SK-N-SH (cell line): ENCODE measurements around the gene GAS6. TPM values are rescaled to one million over a fixed set of nuclear protein-coding genes. Genes with fewer than 3 reads are reported as not detected.
"Not testable (repeated sequence)": the region's sequence is repeated elsewhere in the genome, so short reads cannot be mapped to it uniquely, and the experiment has no call there.

ENCODE experiments used
- CTCF ChIA-PET: fragments of 300-600, 350-600 bp; formaldehyde crosslinking; extraction: SDS; loops from one replicate; lab custom pipeline; 2021; lab: Yijun Ruan, JAX
- POLR2A ChIA-PET: fragments of 350-600 bp; sonication (Branson Sonifier 250); formaldehyde crosslinking; extraction: SDS; loops from one replicate; lab custom pipeline; 2020; ENCODE audit warnings: antibody characterized with exemption, inconsistent platforms; lab: Yijun Ruan, JAX
- DNase-seq: peaks from one replicate; pipeline ENCODE4 v3.0.0; 2012
- H2AFZ ChIP-seq: fragments of 200-600 bp; sonication (generic); 2 replicates; pipeline ENCODE4 v1.8.1; 2016; ENCODE audit warnings: antibody characterized with exemption, mild to moderate bottlenecking, low read depth
- H3F3A ChIP-seq: fragments of 200-600 bp; sonication (generic); replicated peaks from 2 replicates; pipeline ENCODE3; 2016; ENCODE audit warnings: antibody characterized with exemption, mild to moderate bottlenecking; ENCODE audit not compliant: insufficient read depth
- H3K27ac ChIP-seq, 2 experiments: fragments of 200-500 bp in 1 of 2; fragments of 200-600 bp in 1 of 2; sonication (Bioruptor generic) in 1 of 2; sonication (generic), shearing (Covaris generic) in 1 of 2; 2 replicates each; pipeline versions ENCODE4 v1.5.1 to v1.6.1; 2014 to 2016; ENCODE audit warnings: low read depth in 2 of 2, inconsistent platforms in 1 of 2, low read length in 1 of 2, mild to moderate bottlenecking in 1 of 2, mixed read lengths in 1 of 2
- H3K27me3 ChIP-seq: fragments of 200-600 bp; sonication (generic), shearing (Covaris generic); 2 replicates; pipeline ENCODE4 v1.6.1; 2016; ENCODE audit warnings: mixed run types; ENCODE audit not compliant: insufficient read depth
- H3K36me3 ChIP-seq, 2 experiments: fragments of 200-500 bp in 1 of 2; fragments of 200-600 bp in 1 of 2; sonication (Bioruptor generic) in 1 of 2; sonication (generic) in 1 of 2; replicated peaks in 1 of 2; 2 replicates each; pipeline versions ENCODE3 to v1.5.1; 2014 to 2016; ENCODE audit warnings: low read length in 1 of 2, mild to moderate bottlenecking in 1 of 2; ENCODE audit not compliant: insufficient read depth in 2 of 2, control insufficient read depth in 1 of 2
- H3K4me1 ChIP-seq, 2 experiments: fragments of 200-500 bp in 1 of 2; fragments of 200-600 bp in 1 of 2; sonication (Bioruptor generic) in 1 of 2; sonication (generic), shearing (Covaris generic) in 1 of 2; 2 replicates each; pipeline versions ENCODE4 v1.5.1 to v1.6.1; 2014 to 2016; ENCODE audit warnings: low read depth in 1 of 2, low read length in 1 of 2, mixed run types in 1 of 2; ENCODE audit not compliant: insufficient read depth in 2 of 2, control insufficient read depth in 1 of 2
- H3K4me2 ChIP-seq: fragments of 200-600 bp; sonication (generic), shearing (Covaris generic); 2 replicates; pipeline ENCODE4 v1.6.1; 2017; ENCODE audit warnings: mixed run types
- H3K4me3 ChIP-seq, 2 experiments: fragments of 200-500 bp in 1 of 2; fragments of 200-600 bp in 1 of 2; sonication (Bioruptor generic) in 1 of 2; sonication (generic), shearing (Covaris generic) in 1 of 2; 2 replicates each; pipeline versions ENCODE4 v1.5.1 to v1.8.1; 2014 to 2016; ENCODE audit warnings: low read depth in 2 of 2, inconsistent platforms in 1 of 2, low read length in 1 of 2, mild to moderate bottlenecking in 1 of 2, mixed read lengths in 1 of 2, moderate library complexity in 1 of 2
- H3K79me2 ChIP-seq: fragments of 200-600 bp; sonication (generic); 2 replicates; pipeline ENCODE4 v1.8.1; 2017; ENCODE audit warnings: mild to moderate bottlenecking; ENCODE audit not compliant: insufficient read depth
- H3K9ac ChIP-seq: fragments of 200-600 bp; sonication (generic); 2 replicates; pipeline ENCODE4 v1.6.1; 2017; ENCODE audit warnings: mixed run types
- H3K9me2 ChIP-seq: fragments of 200-600 bp; sonication (generic); 2 replicates; pipeline ENCODE4 v1.6.1; 2017; ENCODE audit warnings: mixed run types
- H3K9me3 ChIP-seq: fragments of 200-600 bp; sonication (generic); 2 replicates; pipeline ENCODE4 v1.6.1; 2017; ENCODE audit warnings: mixed run types, mild to moderate bottlenecking, moderate library complexity
- H4K20me1 ChIP-seq: fragments of 200-600 bp; sonication (generic); 2 replicates; pipeline ENCODE4 v1.6.1; 2017; ENCODE audit warnings: mild to moderate bottlenecking, mixed run types; ENCODE audit not compliant: insufficient read depth
- EP300 ChIP-seq, 2 experiments: IDR thresholded peaks; 2 replicates each; pipeline versions ENCODE4 v1.4.0 to v1.6.1; 2012; ENCODE audit warnings: borderline replicate concordance in 1 of 2, low read depth in 1 of 2, low read length in 1 of 2
- FOXJ3 ChIP-seq: sonication (generic); formaldehyde crosslinking; IDR thresholded peaks from 2 replicates; pipeline ENCODE4 v1.5.1; 2020; ENCODE audit warnings: mild to moderate bottlenecking, missing genetic modification reagents
- GABPA ChIP-seq: IDR thresholded peaks from 2 replicates; pipeline ENCODE4 v1.4.0; 2012; ENCODE audit warnings: low read depth, mild to moderate bottlenecking
- MEF2A ChIP-seq: IDR thresholded peaks from 2 replicates; pipeline ENCODE4 v1.4.0; 2012; ENCODE audit warnings: low read depth, borderline replicate concordance
- MXI1 ChIP-seq: IDR thresholded peaks from 2 replicates; pipeline ENCODE4 v1.6.1; 2012; ENCODE audit warnings: mild to moderate bottlenecking, low read depth, low read length, improper control_type of control experiment
- NFIC ChIP-seq: IDR thresholded peaks from 2 replicates; pipeline ENCODE4 v1.4.0; 2012; ENCODE audit warnings: borderline replicate concordance
- RAD21 ChIP-seq: IDR thresholded peaks from 2 replicates; pipeline ENCODE4 v1.6.1; 2012; ENCODE audit warnings: mild to moderate bottlenecking, low read length
- RCOR1 ChIP-seq: fragments of 150-350 bp; IDR thresholded peaks from 2 replicates; pipeline ENCODE4 v1.6.1; 2017; ENCODE audit warnings: antibody characterized with exemption, low read length
- RXRA ChIP-seq: IDR thresholded peaks from 2 replicates; pipeline ENCODE4 v1.4.0; 2012; ENCODE audit warnings: low read depth, mild to moderate bottlenecking, borderline replicate concordance
- TEAD4 ChIP-seq: IDR thresholded peaks from 2 replicates; pipeline ENCODE4 v1.4.0; 2012; ENCODE audit warnings: mild to moderate bottlenecking, borderline replicate concordance; ENCODE audit not compliant: insufficient read depth
- YY1 ChIP-seq: IDR thresholded peaks from 2 replicates; pipeline ENCODE4 v1.4.0; 2012; ENCODE audit warnings: low read depth, mild to moderate bottlenecking
- WGBS: methylation state at CpG from one replicate; pipeline ENCODE4 v1.1.6; 2017; ENCODE audit warnings: low lambda C conversion rate; 5-methylcytosine and 5-hydroxymethylcytosine counted together
- polyA plus RNA-seq, 3 experiments: library from polyadenylated mRNA; depleted of rRNA; stranded (reverse); fragments of >200 nt; gene quantifications; 2 replicates each; pipeline ENCODE4 v1.2.3, GENCODE V29; 2012
- TF ChIP-seq, protein P1 (sequence below): IDR thresholded peaks from 2 replicates; pipeline ENCODE4; 2012
- TF ChIP-seq, protein P2 (sequence below): fragments of 200-600 bp; sonication (generic); IDR thresholded peaks from 2 replicates; pipeline ENCODE4 v1.6.1; 2017; ENCODE audit warnings: antibody characterized with exemption, mild to moderate bottlenecking, moderate library complexity
- TF ChIP-seq, protein P3 (sequence below): IDR thresholded peaks from 2 replicates; pipeline ENCODE4 v1.4.0; 2012; ENCODE audit warnings: low read depth

GAS6 gene
- polyA plus RNA-seq, 1 of the 3 experiments (the other 2 are of a cell fraction) = 380 TPM

DNA sequence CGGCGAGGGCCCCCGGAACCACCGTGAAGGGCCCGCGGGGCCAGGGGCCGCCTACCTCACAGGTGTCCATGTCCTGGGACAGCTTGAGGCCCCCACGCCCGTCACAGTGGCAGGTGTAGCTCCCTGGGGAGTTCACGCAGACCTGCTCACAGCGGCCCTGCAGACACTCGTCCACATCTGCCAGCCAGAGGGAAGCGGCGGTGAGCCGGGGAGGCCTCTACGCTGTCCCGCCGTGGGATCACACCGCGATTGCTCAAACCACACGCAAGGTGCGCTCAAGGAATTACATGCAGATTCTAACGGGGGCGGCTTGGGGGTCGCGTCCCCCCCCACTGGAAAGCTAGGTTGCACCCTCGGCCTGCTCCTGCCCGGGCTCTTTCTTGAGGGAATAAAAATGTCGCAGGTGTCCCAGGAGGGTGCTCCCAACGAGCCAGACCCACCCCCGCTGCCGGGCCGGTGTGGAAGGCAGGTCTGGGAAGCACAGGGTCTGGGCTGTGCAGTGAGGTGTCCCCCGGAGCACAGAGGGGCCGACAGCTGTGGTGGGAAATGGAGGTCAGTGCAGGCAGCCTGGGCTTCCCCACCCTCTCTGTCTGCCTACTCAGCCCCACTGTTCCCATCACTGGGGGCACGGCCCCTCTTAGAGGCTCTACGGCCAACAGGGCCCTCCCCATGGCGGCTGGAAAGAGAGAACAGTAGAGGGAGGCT lies 29.2 kb downstream of the GAS6 start:
- no peak overlapping the region for H3K4me2 ChIP-seq
- no peaks in the 10 kb centered on the region for H3K9me2 ChIP-seq
- H3K4me3 ChIP-seq = no peak overlapping the region
- no peaks in the 10 kb centered on the region for H4K20me1 ChIP-seq
- H2AFZ ChIP-seq = no peak overlapping the region
- DNase-seq = no peak
- H3K27ac ChIP-seq = peak overlapping the region in 1 of 2 experiments; percentile 73; a peak in 2 of 4 replicates
- peaks cover 23% of the 10 kb centered on the region for H3F3A ChIP-seq
- H3K36me3 ChIP-seq = peaks cover 0 to 29% of the 10 kb centered on the region in 2 experiments
- peaks cover 20 to 37% of the 10 kb centered on the region in 2 experiments; a peak in 3 of 4 replicates for H3K4me1 ChIP-seq
- no peaks in the 10 kb centered on the region for H3K9me3 ChIP-seq
- peaks cover 16% of the 10 kb centered on the region for H3K79me2 ChIP-seq
- H3K27me3 ChIP-seq = no peaks in the 10 kb centered on the region
- TF ChIP-seq, protein P1, sequence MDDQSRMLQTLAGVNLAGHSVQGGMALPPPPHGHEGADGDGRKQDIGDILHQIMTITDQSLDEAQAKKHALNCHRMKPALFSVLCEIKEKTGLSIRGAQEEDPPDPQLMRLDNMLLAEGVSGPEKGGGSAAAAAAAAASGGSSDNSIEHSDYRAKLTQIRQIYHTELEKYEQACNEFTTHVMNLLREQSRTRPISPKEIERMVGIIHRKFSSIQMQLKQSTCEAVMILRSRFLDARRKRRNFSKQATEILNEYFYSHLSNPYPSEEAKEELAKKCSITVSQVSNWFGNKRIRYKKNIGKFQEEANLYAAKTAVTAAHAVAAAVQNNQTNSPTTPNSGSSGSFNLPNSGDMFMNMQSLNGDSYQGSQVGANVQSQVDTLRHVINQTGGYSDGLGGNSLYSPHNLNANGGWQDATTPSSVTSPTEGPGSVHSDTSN = no peak
- no peak for TF ChIP-seq FOXJ3
- TF ChIP-seq RXRA = no peak
- no peak for TF ChIP-seq RAD21
- TF ChIP-seq, protein P2, sequence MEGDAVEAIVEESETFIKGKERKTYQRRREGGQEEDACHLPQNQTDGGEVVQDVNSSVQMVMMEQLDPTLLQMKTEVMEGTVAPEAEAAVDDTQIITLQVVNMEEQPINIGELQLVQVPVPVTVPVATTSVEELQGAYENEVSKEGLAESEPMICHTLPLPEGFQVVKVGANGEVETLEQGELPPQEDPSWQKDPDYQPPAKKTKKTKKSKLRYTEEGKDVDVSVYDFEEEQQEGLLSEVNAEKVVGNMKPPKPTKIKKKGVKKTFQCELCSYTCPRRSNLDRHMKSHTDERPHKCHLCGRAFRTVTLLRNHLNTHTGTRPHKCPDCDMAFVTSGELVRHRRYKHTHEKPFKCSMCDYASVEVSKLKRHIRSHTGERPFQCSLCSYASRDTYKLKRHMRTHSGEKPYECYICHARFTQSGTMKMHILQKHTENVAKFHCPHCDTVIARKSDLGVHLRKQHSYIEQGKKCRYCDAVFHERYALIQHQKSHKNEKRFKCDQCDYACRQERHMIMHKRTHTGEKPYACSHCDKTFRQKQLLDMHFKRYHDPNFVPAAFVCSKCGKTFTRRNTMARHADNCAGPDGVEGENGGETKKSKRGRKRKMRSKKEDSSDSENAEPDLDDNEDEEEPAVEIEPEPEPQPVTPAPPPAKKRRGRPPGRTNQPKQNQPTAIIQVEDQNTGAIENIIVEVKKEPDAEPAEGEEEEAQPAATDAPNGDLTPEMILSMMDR = no peak
- no peak for TF ChIP-seq TEAD4
- no peak for TF ChIP-seq MXI1
- TF ChIP-seq GABPA = no peak
- no peak for TF ChIP-seq EP300 (IDR thresholded peaks at IDR 0.05; ENCODE audit: borderline replicate concordance in 1 of 2, low read depth in 1 of 2, low read length in 1 of 2)
- no peak for TF ChIP-seq YY1
- TF ChIP-seq MEF2A = no peak
- no peak for TF ChIP-seq NFIC
- no peak for TF ChIP-seq RCOR1
- TF ChIP-seq, protein P3, sequence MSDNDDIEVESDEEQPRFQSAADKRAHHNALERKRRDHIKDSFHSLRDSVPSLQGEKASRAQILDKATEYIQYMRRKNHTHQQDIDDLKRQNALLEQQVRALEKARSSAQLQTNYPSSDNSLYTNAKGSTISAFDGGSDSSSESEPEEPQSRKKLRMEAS = no peak
- TF ChIP-seq, all 33 proteins: peak for 0
- ChIA-PET POLR2A (no interaction called here), CTCF (interaction anchor here (1.5 kb wide), 1 partner anchor 14 kb away, joined by 6 read pairs; no protein-coding TSS in a partner anchor)
- 93% methylated on average over 22 of the region's 38 CpGs for WGBS
- no peak overlapping the region for H3K9ac ChIP-seq

DNA sequence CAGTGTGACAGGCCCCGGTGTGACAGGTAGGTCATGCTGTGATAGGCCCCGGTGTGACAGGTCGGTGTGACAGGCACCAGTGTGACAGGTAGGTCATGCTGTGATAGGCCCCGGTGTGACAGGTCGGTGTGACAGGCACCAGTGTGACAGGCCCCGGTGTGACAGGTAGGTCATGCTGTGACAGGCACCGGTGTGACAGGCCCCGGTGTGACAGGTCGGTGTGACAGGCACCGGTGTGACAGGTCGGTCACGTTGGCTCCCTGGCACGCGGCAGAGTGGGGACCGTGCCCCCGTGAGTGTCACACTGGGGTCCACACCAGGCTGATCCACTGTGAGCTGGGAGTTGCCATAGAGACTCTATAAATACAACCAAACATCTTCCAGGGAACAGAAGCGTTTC lies 29.9 kb downstream of the GAS6 start:
- POLR2A ChIA-PET, H3K79me2 ChIP-seq, H3K9ac ChIP-seq, H4K20me1 ChIP-seq, H3K27me3 ChIP-seq, H3K9me3 ChIP-seq, H3K4me3 ChIP-seq, CTCF ChIA-PET, H3K27ac ChIP-seq, H3K9me2 ChIP-seq, H2AFZ ChIP-seq, DNase-seq, H3K4me2 ChIP-seq: not testable (repeated sequence)
- 94% methylated on average over 5 of the region's 17 CpGs for WGBS
- Histone ChIP-seq H3K4me1 (peaks cover 14 to 31% of the 10 kb centered on the region in 2 experiments; a peak in 3 of 4 replicates), H3K36me3 (peaks cover 0 to 27% of the 10 kb centered on the region in 2 experiments), H3F3A (peaks cover 23% of the 10 kb centered on the region)
